Activated CD8-positive, alpha-beta T cell treated with anti-CD3 and anti-CD28 coated beads, Interleukin-2, amount 10 ng/mL, durations not matched to agents 7 days and 5 days (primary cell): ENCODE data around the gene IFT88. TPM values are rescaled to one million over a fixed set of nuclear protein-coding genes. Genes with fewer than 3 reads are reported as not detected.

Experiments
- ATAC-seq: fragments of 150-1000 bp; cut with Tn5 transposase; one replicate; pipeline ENCODE4 v1.10.0; 2021; ENCODE audit warnings: moderate library complexity
- CTCF ChIA-PET: fragments of 350-600 bp; sonication (Branson Sonifier 250); formaldehyde crosslinking; loops from one replicate; lab custom pipeline; 2021; ENCODE audit warnings: antibody characterized with exemption; lab: Charles Lee
- POLR2A ChIA-PET: fragments of 350-600 bp; sonication (Branson Sonifier 250); formaldehyde crosslinking; loops from one replicate; lab custom pipeline; 2021; ENCODE audit warnings: antibody characterized with exemption; lab: Charles Lee
- DNase-seq: peaks from one replicate; pipeline ENCODE4 v3.0.0-alpha.2; 2020
- H3K27ac Mint-ChIP-seq: one replicate; pipeline ENCODE4 v1.8.0; 2021; ENCODE audit warnings: mild to moderate bottlenecking, mixed read lengths
- H3K27me3 Mint-ChIP-seq: one replicate; pipeline ENCODE4 v1.8.0; 2021; ENCODE audit warnings: low read depth, mixed read lengths
- H3K36me3 Mint-ChIP-seq: one replicate; pipeline ENCODE4 v1.8.0; 2021; ENCODE audit warnings: low read depth, mixed read lengths
- H3K4me1 Mint-ChIP-seq: one replicate; pipeline ENCODE4 v1.8.0; 2021; ENCODE audit warnings: low read depth, mixed read lengths
- H3K4me3 Mint-ChIP-seq: one replicate; pipeline ENCODE4 v1.8.0; 2021; ENCODE audit warnings: mild to moderate bottlenecking, mixed read lengths
- H3K9me3 Mint-ChIP-seq: one replicate; pipeline ENCODE4 v1.8.0; 2022; ENCODE audit warnings: mixed read lengths; ENCODE audit not compliant: insufficient read depth
- total RNA-seq, 2 experiments: library from RNA; stranded (reverse); gene quantifications; one replicate each; pipeline ENCODE4 v1.2.3, GENCODE V29; 2021

The IFT88 gene
- total RNA-seq, 2 experiments from 2014 or later = 6.6 to 7.5 TPM

DNA sequence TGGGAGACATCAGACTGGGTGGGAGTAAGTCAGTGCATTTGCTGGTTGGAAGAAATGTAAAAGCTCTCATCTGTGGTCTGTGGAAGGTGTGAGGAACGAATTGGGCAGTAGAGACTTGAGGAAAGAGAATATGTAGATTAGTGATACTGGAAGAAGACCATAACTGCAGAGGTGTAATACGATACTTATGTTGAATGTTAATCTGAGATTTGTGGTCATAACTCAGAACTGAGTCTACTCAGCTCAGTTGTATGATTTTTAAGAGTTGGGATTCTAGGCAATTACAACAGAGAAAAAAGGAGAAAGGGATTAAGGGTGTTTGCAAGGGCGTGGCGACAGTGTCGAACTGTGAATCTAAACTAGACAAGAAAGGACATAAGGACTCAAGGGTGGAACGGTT lies 133.3 kb downstream of the IFT88 start:
- ChIA-PET POLR2A (no interaction called here), CTCF (interaction anchor here (1.3 to 1.6 kb wide), 2 partner anchors 128 to 207 kb away, joined by 3 to 4 read pairs; no protein-coding TSS in a partner anchor)
- Mint-ChIP-seq H3K27ac (no peak overlapping the region), H3K9me3 (no peaks in the 10 kb centered on the region), H3K27me3 (peaks cover 33% of the 10 kb centered on the region), H3K4me3 (no peak overlapping the region), H3K36me3 (no peaks in the 10 kb centered on the region), H3K4me1 (peaks cover 20% of the 10 kb centered on the region)
- ATAC-seq (no peak), DNase-seq (no peak)

DNA sequence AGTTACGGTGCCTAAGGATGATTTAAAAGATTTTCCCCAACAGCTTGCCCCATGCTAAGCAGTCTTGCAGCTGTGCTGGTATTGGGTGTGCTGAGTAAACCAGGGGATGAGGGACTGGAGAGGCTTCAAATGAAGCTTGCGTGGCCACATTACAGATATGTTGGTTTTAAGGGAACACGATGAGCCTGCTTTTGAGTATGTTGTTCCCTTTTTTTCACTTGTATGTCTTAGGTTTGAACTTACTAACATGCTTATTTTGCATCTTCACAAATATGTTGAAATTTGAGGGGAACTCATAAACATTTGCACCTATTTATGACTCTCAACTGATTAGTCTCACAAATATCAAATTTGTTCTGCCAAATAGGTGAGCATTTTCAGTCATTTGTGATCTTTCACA lies 134.5 kb downstream of the IFT88 start:
- H3K27me3 Mint-ChIP-seq = peaks cover 28% of the 10 kb centered on the region
- H3K36me3 Mint-ChIP-seq = no peaks in the 10 kb centered on the region
- CTCF ChIA-PET = interaction anchor here (1.6 kb wide), 1 partner anchor 208 kb away, joined by 4 read pairs; no protein-coding TSS in a partner anchor
- H3K27ac Mint-ChIP-seq = no peak overlapping the region
- no peaks in the 10 kb centered on the region for H3K9me3 Mint-ChIP-seq
- ATAC-seq (no peak), DNase-seq (no peak)
- peaks cover 15% of the 10 kb centered on the region for H3K4me1 Mint-ChIP-seq
- H3K4me3 Mint-ChIP-seq = no peak overlapping the region
- POLR2A ChIA-PET = no interaction called here

DNA sequence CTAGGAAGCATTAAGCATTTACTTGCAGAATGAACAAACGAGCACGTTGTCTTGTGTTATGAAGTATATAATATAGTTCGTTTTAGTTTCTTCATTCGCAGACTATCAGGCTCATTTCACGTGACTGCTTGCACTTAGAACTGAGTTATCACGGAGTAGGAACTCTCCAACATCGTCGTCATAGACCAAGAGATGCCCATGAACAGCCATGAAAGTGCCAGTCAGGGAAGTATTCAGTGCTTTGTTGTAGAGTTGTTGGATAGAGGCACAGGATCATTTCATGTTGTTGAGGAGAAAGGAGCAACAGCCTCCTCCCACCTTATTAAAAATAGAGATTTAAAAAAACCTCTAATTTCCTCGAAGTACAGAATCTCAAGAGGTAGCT lies 135.6 kb downstream of the IFT88 start:
- CTCF ChIA-PET = interaction anchor here (1.0 to 2.3 kb wide), 5 partner anchors 20 to 222 kb away, joined by 3 to 11 read pairs (median 4); no protein-coding TSS in a partner anchor
- H3K27me3 Mint-ChIP-seq = peaks cover 27% of the 10 kb centered on the region
- DNase-seq (no peak), ATAC-seq (no peak)
- no peaks in the 10 kb centered on the region for H3K9me3 Mint-ChIP-seq
- POLR2A ChIA-PET = interaction anchor here (0.9 kb wide), 1 partner anchor 70 kb away, joined by 3 read pairs; no protein-coding TSS in a partner anchor
- no peaks in the 10 kb centered on the region for H3K36me3 Mint-ChIP-seq
- no peak overlapping the region for H3K27ac Mint-ChIP-seq
- peak overlapping the region; percentile 90 for H3K4me3 Mint-ChIP-seq
- H3K4me1 Mint-ChIP-seq = peaks cover 15% of the 10 kb centered on the region

DNA sequence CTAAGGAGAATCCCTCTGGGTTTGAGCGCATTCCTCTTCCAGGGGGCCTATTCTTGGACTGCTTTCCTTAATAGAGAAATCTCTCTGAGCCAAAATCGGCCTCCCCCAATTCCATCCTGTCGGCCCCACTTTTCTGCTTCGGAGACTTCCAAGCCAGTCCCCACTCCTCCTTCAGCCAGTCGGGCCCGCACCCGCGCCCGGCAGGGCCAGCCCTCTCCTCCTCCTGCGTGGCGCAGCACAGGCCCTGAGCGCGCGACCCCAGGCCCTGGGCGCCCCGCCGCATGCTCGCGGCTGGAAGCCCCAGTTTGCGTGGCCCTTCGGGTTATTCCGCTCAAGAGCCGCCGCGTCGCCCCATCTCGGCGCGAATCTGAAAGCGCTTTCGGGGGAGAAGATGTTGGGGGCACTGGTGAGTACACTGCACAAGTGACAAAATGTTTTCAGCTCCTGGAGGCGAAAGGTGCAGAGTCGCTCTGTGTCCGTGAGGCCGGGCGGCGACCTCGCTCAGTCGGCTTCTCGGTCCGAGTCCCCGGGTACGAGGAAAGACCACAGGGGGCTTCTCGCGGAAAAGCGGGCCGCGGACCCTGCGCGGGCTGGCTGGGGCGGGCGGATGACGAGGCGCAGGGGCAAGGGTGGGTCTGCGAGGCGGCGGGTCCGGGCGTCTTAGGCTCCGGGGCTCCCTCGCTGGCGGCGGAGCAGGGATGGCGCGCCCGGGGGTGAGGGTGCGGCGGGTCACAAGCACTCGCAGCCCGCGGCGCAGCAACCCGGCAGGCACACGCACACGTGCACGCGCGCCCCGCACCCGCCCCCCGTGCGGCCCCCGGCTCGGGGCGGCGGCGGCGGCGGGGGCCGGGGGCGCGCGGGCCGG lies 136.2 kb downstream of the IFT88 start, which contains the start of gene IL17D:
Gene IL17D (plus strand): TSS at position 785 of the 865 bp plus-strand sequence. CDS start 303 bp downstream, outside the sequence.
- ATAC-seq = peak; percentile 46
- H3K4me3 Mint-ChIP-seq = peak within 1 kb of the TSS; percentile 90
- peaks cover 25% of the 10 kb centered on the region for H3K27me3 Mint-ChIP-seq
- H3K9me3 Mint-ChIP-seq = no peaks in the 10 kb centered on the region
- DNase-seq = peak; percentile 61
- POLR2A ChIA-PET = interaction anchor here (0.9 kb wide), 1 partner anchor 69 kb away, joined by 3 read pairs; no protein-coding TSS in a partner anchor
- H3K4me1 Mint-ChIP-seq = peaks cover 15% of the 10 kb centered on the region
- CTCF ChIA-PET = interaction anchor here (0.6 to 2.3 kb wide), 9 partner anchors 19 to 221 kb away, joined by 3 to 11 read pairs (median 4); no protein-coding TSS in a partner anchor
- H3K27ac Mint-ChIP-seq = peak within 1 kb of the TSS; percentile 78
- H3K36me3 Mint-ChIP-seq = no peaks in the 10 kb centered on the region

DNA sequence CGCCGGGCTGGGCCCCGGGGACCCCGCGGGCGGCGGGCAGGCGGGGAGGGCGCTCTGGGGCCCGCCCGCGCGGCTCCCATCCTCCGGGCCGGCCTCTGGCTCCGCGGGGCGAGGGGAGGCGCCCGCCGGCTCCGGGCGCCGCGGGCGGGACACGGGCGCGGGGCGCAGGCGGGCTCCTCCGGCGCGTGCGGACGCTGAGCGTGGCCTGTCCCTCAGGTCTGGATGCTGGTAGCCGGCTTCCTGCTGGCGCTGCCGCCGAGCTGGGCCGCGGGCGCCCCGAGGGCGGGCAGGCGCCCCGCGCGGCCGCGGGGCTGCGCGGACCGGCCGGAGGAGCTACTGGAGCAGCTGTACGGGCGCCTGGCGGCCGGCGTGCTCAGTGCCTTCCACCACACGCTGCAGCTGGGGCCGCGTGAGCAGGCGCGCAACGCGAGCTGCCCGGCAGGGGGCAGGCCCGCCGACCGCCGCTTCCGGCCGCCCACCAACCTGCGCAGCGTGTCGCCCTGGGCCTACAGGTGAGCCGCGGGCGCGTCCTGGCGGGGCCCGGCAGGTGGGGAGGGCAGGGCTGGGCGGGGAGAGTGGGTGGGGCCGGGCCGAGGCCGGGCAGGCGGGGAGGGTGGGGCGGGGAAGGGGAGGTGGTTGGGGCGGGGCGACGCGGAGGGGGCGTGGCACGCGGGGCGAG lies 137.0 kb downstream of the IFT88 start:
- peak; percentile 81 for DNase-seq
- peaks cover 15% of the 10 kb centered on the region for H3K4me1 Mint-ChIP-seq
- ChIA-PET POLR2A (interaction anchor here (1.3 kb wide), 1 partner anchor 472 kb away, joined by 4 read pairs; the partner anchor contains the start of genes MRPL57 and SKA3), CTCF (interaction anchor here (0.6 to 2.3 kb wide), 8 partner anchors 18 to 356 kb away, joined by 3 to 11 read pairs (median 4); no protein-coding TSS in a partner anchor)
- no peaks in the 10 kb centered on the region for H3K36me3 Mint-ChIP-seq
- ATAC-seq = peak; percentile 90
- no peak overlapping the region for H3K27ac Mint-ChIP-seq
- H3K9me3 Mint-ChIP-seq = no peaks in the 10 kb centered on the region
- no peak overlapping the region for H3K4me3 Mint-ChIP-seq
- peaks cover 22% of the 10 kb centered on the region for H3K27me3 Mint-ChIP-seq

- Mint-ChIP-seq H3K27me3 (peaks cover 19% of the 10 kb centered on the region), H3K27ac (peak overlapping the region; percentile 35), H3K9me3 (no peaks in the 10 kb centered on the region), H3K4me1 (peaks cover 15% of the 10 kb centered on the region), H3K4me3 (peak overlapping the region; percentile 59), H3K36me3 (no peaks in the 10 kb centered on the region)
- CTCF ChIA-PET = interaction anchor here (0.6 to 2.3 kb wide), 5 partner anchors 124 to 356 kb away, joined by 3 to 11 read pairs (median 3); no protein-coding TSS in a partner anchor
- peak; percentile 6 for ATAC-seq
- no peak for DNase-seq
- POLR2A ChIA-PET = interaction anchor here (1.3 kb wide), 1 partner anchor 472 kb away, joined by 4 read pairs; the partner anchor contains the start of genes MRPL57 and SKA3
Observed at GRCh38 chr13:20704459-20705069, 137.6 kb downstream of the IFT88 start.

- ATAC-seq (no peak), DNase-seq (no peak)
- ChIA-PET POLR2A (no interaction called here), CTCF (interaction anchor here (1.5 kb wide), 1 partner anchor 122 kb away, joined by 3 read pairs; no protein-coding TSS in a partner anchor)
- Mint-ChIP-seq H3K4me3 (no peak overlapping the region), H3K9me3 (no peaks in the 10 kb centered on the region), H3K27me3 (peaks cover 10% of the 10 kb centered on the region), H3K27ac (no peak overlapping the region), H3K36me3 (no peaks in the 10 kb centered on the region), H3K4me1 (peaks cover 15% of the 10 kb centered on the region)
Observed at GRCh38 chr13:20706661-20707060, 139.7 kb downstream of the IFT88 start.

- Mint-ChIP-seq H3K4me1 (peaks cover 8% of the 10 kb centered on the region), H3K27me3 (peaks cover 6% of the 10 kb centered on the region), H3K4me3 (no peak overlapping the region), H3K27ac (no peak overlapping the region), H3K36me3 (no peaks in the 10 kb centered on the region), H3K9me3 (no peaks in the 10 kb centered on the region)
- ChIA-PET CTCF (interaction anchor here (1.4 kb wide), 1 partner anchor 120 kb away, joined by 4 read pairs; no protein-coding TSS in a partner anchor), POLR2A (no interaction called here)
- ATAC-seq = no peak
- no peak for DNase-seq
Observed at GRCh38 chr13:20708216-20708615, 141.3 kb downstream of the IFT88 start.

- ATAC-seq (no peak), DNase-seq (no peak)
- no peaks in the 10 kb centered on the region for H3K9me3 Mint-ChIP-seq
- no peak overlapping the region for H3K4me3 Mint-ChIP-seq
- H3K4me1 Mint-ChIP-seq = peaks cover 7% of the 10 kb centered on the region
- no peak overlapping the region for H3K27ac Mint-ChIP-seq
- POLR2A ChIA-PET = interaction anchor here (0.5 kb wide), 1 partner anchor 65 kb away, joined by 3 read pairs; no protein-coding TSS in a partner anchor
- H3K27me3 Mint-ChIP-seq = peaks cover 10% of the 10 kb centered on the region
- H3K36me3 Mint-ChIP-seq = no peaks in the 10 kb centered on the region
- CTCF ChIA-PET = interaction anchor here (0.8 to 2.0 kb wide), 2 partner anchors 120 to 214 kb away, joined by 3 to 8 read pairs; no protein-coding TSS in a partner anchor
Observed at GRCh38 chr13:20709369-20709768, 142.4 kb downstream of the IFT88 start.

DNA sequence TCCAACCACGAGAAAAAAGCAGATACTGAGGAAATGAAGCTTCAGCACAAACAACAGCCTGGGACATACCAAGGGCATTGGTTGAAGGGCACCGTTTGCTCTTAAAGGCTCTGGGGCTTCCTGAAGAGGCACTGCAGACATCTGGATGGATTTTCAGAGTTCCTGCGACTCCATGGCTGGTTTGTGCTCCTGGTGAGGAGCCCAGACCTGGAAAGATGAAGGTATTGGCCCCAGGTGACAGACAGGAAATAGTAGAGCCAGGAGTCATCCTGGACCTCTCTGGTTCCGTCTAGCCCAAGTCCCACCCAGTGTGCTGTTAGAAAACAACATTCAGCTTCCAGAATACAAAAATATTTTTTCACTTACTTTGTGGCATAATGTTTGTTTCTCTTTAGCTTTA lies 142.8 kb downstream of the IFT88 start:
- H3K27ac Mint-ChIP-seq = no peak overlapping the region
- H3K36me3 Mint-ChIP-seq = no peaks in the 10 kb centered on the region
- no peaks in the 10 kb centered on the region for H3K9me3 Mint-ChIP-seq
- CTCF ChIA-PET = interaction anchor here (0.6 to 2.0 kb wide), 4 partner anchors 119 to 512 kb away, joined by 3 to 8 read pairs (median 3); no protein-coding TSS in a partner anchor
- POLR2A ChIA-PET = no interaction called here
- DNase-seq (no peak), ATAC-seq (no peak)
- H3K4me1 Mint-ChIP-seq = peaks cover 4% of the 10 kb centered on the region
- H3K27me3 Mint-ChIP-seq = peaks cover 10% of the 10 kb centered on the region
- H3K4me3 Mint-ChIP-seq = no peak overlapping the region
